Measurements from ENCODE around the gene SCLY. TPM values are rescaled to one million over a fixed set of nuclear protein-coding genes. Genes with fewer than 3 reads are reported as not detected.

Gene SCLY
- total RNA-seq, 1 experiment from 2014 or later: 40.1 TPM

DNA sequence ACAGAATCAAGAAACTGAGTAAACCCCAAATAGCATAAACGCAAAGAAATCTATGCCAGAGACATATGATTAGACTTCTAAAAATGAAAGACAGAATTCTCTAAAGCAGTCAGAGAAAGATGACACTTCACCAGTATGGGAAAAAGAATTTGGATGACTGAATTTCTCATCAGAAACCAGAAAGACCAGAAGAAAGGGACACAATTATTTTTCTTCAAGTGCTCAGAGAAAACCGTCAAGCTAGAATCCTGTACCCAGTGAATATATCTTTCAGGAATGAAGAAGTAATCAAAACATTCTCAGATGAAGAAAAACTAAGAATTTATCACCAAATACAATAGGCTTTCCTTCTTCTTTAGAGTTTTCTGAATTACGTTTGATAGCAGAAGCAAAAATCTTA lies 25.1 kb downstream of the SCLY start:
- H3K4me3 Mint-ChIP-seq (ENCODE audit: unreplicated experiment): no peak overlapping the region
- H3K36me3 Mint-ChIP-seq (ENCODE audit: insufficient read depth, unreplicated experiment): peaks cover 42% of the 10 kb centered on the region
- BruUV-seq (replicated peaks): no TSS peak
- POLR2A ChIA-PET: interaction anchor here (0.7 to 1.7 kb wide), 2 partner anchors 10 to 25 kb away, joined by 3 to 4 read pairs; partner anchors contain the start of gene SCLY
- H3K9me3 Mint-ChIP-seq (ENCODE audit: unreplicated experiment): no peaks in the 10 kb centered on the region
- H3K4me1 Mint-ChIP-seq (ENCODE audit: insufficient read depth, unreplicated experiment): no peaks in the 10 kb centered on the region
- CTCF ChIA-PET: no interaction called here
- intact Hi-C loops (cut with micrococcal nuclease): no loop called here
- no peaks in the 10 kb centered on the region for H3K27me3 Mint-ChIP-seq (ENCODE audit: insufficient read depth, unreplicated experiment)
- TF ChIP-seq, protein P1, sequence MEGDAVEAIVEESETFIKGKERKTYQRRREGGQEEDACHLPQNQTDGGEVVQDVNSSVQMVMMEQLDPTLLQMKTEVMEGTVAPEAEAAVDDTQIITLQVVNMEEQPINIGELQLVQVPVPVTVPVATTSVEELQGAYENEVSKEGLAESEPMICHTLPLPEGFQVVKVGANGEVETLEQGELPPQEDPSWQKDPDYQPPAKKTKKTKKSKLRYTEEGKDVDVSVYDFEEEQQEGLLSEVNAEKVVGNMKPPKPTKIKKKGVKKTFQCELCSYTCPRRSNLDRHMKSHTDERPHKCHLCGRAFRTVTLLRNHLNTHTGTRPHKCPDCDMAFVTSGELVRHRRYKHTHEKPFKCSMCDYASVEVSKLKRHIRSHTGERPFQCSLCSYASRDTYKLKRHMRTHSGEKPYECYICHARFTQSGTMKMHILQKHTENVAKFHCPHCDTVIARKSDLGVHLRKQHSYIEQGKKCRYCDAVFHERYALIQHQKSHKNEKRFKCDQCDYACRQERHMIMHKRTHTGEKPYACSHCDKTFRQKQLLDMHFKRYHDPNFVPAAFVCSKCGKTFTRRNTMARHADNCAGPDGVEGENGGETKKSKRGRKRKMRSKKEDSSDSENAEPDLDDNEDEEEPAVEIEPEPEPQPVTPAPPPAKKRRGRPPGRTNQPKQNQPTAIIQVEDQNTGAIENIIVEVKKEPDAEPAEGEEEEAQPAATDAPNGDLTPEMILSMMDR (IDR thresholded peaks at IDR 0.05; ENCODE audit: unreplicated experiment): no peak
- H3K27ac Mint-ChIP-seq (ENCODE audit: low read depth, unreplicated experiment): no peak overlapping the region
- DNase-seq (ENCODE audit: unreplicated experiment): no peak

DNA sequence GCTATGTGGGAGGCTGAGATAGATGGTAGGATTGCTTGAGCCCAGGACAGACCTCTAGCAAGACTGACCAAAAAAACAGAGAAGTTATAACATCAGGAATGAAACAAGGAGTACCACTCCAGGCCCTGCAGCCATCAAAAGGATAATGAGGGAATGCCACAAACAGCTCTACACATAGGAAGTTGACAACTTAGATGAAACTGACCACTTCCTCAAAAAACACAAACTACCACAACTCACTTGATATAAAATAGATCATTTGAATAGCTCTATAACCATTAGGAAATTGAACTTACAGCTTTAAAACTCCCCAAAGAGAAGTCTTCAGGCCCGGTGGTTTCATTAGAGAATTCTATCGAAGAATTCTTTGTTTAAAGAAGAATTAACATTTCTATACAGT lies 26.4 kb downstream of the SCLY start:
- no peaks in the 10 kb centered on the region for H3K27me3 Mint-ChIP-seq (ENCODE audit: insufficient read depth, unreplicated experiment)

DNA sequence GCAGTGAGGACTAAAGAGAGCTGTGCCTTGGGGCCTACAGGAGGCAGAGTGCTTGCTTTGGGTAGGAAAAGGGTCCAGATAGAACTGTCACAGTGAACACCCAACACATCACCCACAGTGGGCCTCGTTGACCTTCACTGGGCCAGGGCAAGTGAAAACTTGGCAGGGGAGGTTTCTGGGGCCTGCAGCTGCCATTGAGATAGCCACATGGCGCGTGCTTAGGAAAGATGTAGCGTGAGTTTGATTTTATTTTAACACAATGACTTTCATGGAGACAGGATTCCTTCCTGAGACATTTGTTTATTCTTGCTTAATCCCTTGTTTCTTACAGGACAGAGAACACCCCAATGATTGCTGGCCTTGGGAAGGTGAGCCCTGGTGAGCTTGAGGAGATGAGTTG lies 30.1 kb downstream of the SCLY start:
- H3K27ac Mint-ChIP-seq (ENCODE audit: low read depth, unreplicated experiment): no peak overlapping the region
- TF ChIP-seq, protein P1 (IDR thresholded peaks at IDR 0.05; ENCODE audit: unreplicated experiment): no peak
- ChIA-PET POLR2A (no interaction called here), CTCF (no interaction called here)
- DNase-seq (ENCODE audit: unreplicated experiment): no peak
- no peaks in the 10 kb centered on the region for H3K4me1 Mint-ChIP-seq (ENCODE audit: insufficient read depth, unreplicated experiment)
- H3K4me3 Mint-ChIP-seq (ENCODE audit: unreplicated experiment): no peak overlapping the region
- no peaks in the 10 kb centered on the region for H3K27me3 Mint-ChIP-seq (ENCODE audit: insufficient read depth, unreplicated experiment)
- BruUV-seq (replicated peaks): no TSS peak
- no peaks in the 10 kb centered on the region for H3K9me3 Mint-ChIP-seq (ENCODE audit: unreplicated experiment)
- H3K36me3 Mint-ChIP-seq (ENCODE audit: insufficient read depth, unreplicated experiment): peaks cover under 1% of the 10 kb centered on the region
- intact Hi-C loops (cut with micrococcal nuclease): no loop called here

More for the DNA sequence above, 26.4 kb downstream of the SCLY start:
- no peaks in the 10 kb centered on the region for H3K4me1 Mint-ChIP-seq (ENCODE audit: insufficient read depth, unreplicated experiment)
- BruUV-seq (replicated peaks): no TSS peak
- POLR2A ChIA-PET: interaction anchor here (0.6 kb wide), 2 partner anchors 135 to 164 kb away, joined by 3 read pairs; no protein-coding TSS in a partner anchor
- no peak for DNase-seq (ENCODE audit: unreplicated experiment)
- H3K27ac Mint-ChIP-seq (ENCODE audit: low read depth, unreplicated experiment): no peak overlapping the region
- H3K9me3 Mint-ChIP-seq (ENCODE audit: unreplicated experiment): no peaks in the 10 kb centered on the region
- CTCF ChIA-PET: interaction anchor here (0.5 to 1.4 kb wide), 7 partner anchors 10 to 342 kb away, joined by 3 to 5 read pairs (median 3); partner anchors contain the start of gene SCLY
- H3K4me3 Mint-ChIP-seq (ENCODE audit: unreplicated experiment): no peak overlapping the region
- intact Hi-C loops (cut with micrococcal nuclease): no loop called here
- TF ChIP-seq, protein P1 (IDR thresholded peaks at IDR 0.05; ENCODE audit: unreplicated experiment): no peak
- peaks cover 32% of the 10 kb centered on the region for H3K36me3 Mint-ChIP-seq (ENCODE audit: insufficient read depth, unreplicated experiment)

DNA sequence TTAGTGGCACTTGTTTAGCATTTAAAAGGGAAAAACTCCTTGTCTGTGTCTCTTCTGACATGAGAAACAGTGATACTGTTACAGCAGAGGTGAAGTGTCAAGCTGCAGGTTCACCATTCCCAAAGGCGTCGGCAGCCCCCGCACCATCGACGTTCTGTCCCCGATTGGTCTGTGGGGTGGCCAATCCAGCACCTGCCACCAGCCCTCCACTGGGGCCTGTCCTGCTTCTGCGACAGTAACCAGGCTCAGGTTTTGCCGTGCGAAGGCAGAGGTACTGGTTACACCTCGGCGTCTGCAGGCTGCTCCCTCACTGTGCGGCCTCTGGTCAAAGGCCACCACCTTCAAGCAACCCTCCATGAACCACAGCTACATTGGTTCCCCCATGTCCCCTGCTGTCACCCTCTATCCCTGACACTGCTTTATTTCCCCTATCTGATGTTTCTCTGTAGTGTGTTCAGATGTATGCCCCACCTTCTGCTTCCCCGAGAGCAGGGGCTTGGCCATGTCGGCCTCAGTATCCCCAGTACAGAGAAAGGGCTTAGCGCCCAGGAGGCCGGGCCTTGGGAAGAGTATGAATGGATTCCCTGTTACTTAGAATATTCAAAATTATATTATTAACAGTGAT lies 30.7 kb downstream of the SCLY start:
- Mint-ChIP-seq H3K9me3 (ENCODE audit: unreplicated experiment) (no peaks in the 10 kb centered on the region), H3K4me3 (ENCODE audit: unreplicated experiment) (no peak overlapping the region), H3K27ac (ENCODE audit: low read depth, unreplicated experiment) (no peak overlapping the region), H3K27me3 (ENCODE audit: insufficient read depth, unreplicated experiment) (no peaks in the 10 kb centered on the region), H3K36me3 (ENCODE audit: insufficient read depth, unreplicated experiment) (no peaks in the 10 kb centered on the region), H3K4me1 (ENCODE audit: insufficient read depth, unreplicated experiment) (no peaks in the 10 kb centered on the region)
- intact Hi-C loops (cut with micrococcal nuclease): no loop called here
- TF ChIP-seq, protein P1 (IDR thresholded peaks at IDR 0.05; ENCODE audit: unreplicated experiment): no peak
- no TSS peak for BruUV-seq (replicated peaks)
- no peak for DNase-seq (ENCODE audit: unreplicated experiment)
- CTCF ChIA-PET: no interaction called here
- POLR2A ChIA-PET: interaction anchor here (0.6 kb wide), 1 partner anchor 125 kb away, joined by 3 read pairs; no protein-coding TSS in a partner anchor

Data from MCF 10A (cell line).